Keratinocyte (primary cell): ENCODE data around the gene CD96. TPM values are rescaled to one million over a fixed set of nuclear protein-coding genes. Genes with fewer than 3 reads are reported as not detected.

Experiments used
- DNase-seq: peaks from one replicate; pipeline ENCODE4 v3.0.0-alpha.2; 2011; ENCODE audit warnings: low read depth, missing footprints, low spot score
- FAIRE-seq: peaks from 2 replicates; lab custom pipeline; 2011; peaks lifted over from hg19 to GRCh38; lab: Jason Lieb, UNC
- H2AFZ ChIP-seq: 2 replicates; pipeline ENCODE4 v1.6.0; 2012; ENCODE audit warnings: low read length, control low read depth, inconsistent platforms; ENCODE audit not compliant: control insufficient read depth
- H3K27ac ChIP-seq: 2 replicates; pipeline ENCODE4 v1.5.1; 2011; ENCODE audit warnings: low read length; ENCODE audit not compliant: control insufficient read depth, insufficient read depth
- H3K27me3 ChIP-seq: 3 replicates; pipeline ENCODE4 v1.6.0; 2011; ENCODE audit warnings: low read length; ENCODE audit not compliant: control insufficient read depth, insufficient read depth; ENCODE audit errors: extremely low read depth
- H3K36me3 ChIP-seq, 2 experiments: 2 replicates in 1 of 2; 3 replicates in 1 of 2; pipeline ENCODE4 v1.5.1; 2011; ENCODE audit warnings: low read length in 2 of 2, mild to moderate bottlenecking in 1 of 2; ENCODE audit not compliant: control insufficient read depth in 2 of 2, insufficient read depth in 2 of 2; ENCODE audit errors: extremely low read depth in 1 of 2
- H3K4me1 ChIP-seq: 3 replicates; pipeline ENCODE4 v1.5.1; 2011; ENCODE audit warnings: low read length; ENCODE audit not compliant: control insufficient read depth, insufficient read depth; ENCODE audit errors: extremely low read depth
- H3K4me2 ChIP-seq: 3 replicates; pipeline ENCODE4 v1.6.0; 2011; ENCODE audit warnings: low read depth, low read length; ENCODE audit not compliant: control insufficient read depth, insufficient read depth; ENCODE audit errors: extremely low read depth
- H3K4me3 ChIP-seq, 3 experiments: fragments of 200-600 bp in 1 of 3; sonication (generic) in 1 of 3; 2 replicates in 2 of 3; 3 replicates in 1 of 3; pipeline ENCODE4 v1.5.1; 2011 to 2016; ENCODE audit warnings: low read length in 3 of 3, mild to moderate bottlenecking in 3 of 3, control low read depth in 2 of 3, inconsistent platforms in 1 of 3, low read depth in 1 of 3, mixed read lengths in 1 of 3, mixed run types in 1 of 3, moderate library complexity in 1 of 3; ENCODE audit not compliant: control insufficient read depth in 2 of 3, insufficient read depth in 2 of 3; ENCODE audit errors: extremely low read depth in 1 of 3
- H3K79me2 ChIP-seq: 2 replicates; pipeline ENCODE4 v1.6.0; 2012; ENCODE audit warnings: low read length; ENCODE audit not compliant: control insufficient read depth, insufficient read depth
- H3K9ac ChIP-seq: 3 replicates; pipeline ENCODE4 v1.6.0; 2011; ENCODE audit warnings: low read length; ENCODE audit not compliant: control insufficient read depth, insufficient read depth; ENCODE audit errors: extremely low read depth
- H3K9me1 ChIP-seq: 3 replicates; pipeline ENCODE4 v1.6.0; 2011; ENCODE audit warnings: low read length; ENCODE audit not compliant: control insufficient read depth, insufficient read depth; ENCODE audit errors: extremely low read depth
- H3K9me3 ChIP-seq: 2 replicates; pipeline ENCODE4 v1.5.1; 2012; ENCODE audit warnings: low read depth, low read length; ENCODE audit not compliant: control insufficient read depth
- H4K20me1 ChIP-seq: 3 replicates; pipeline ENCODE4 v1.6.0; 2011; ENCODE audit warnings: low read length; ENCODE audit not compliant: control insufficient read depth, insufficient read depth; ENCODE audit errors: extremely low read depth
- CTCF ChIP-seq, 3 experiments: IDR thresholded peaks in 1 of 3; conservative IDR thresholded peaks in 1 of 3; optimal IDR thresholded peaks in 1 of 3; 2 replicates in 2 of 3; 3 replicates in 1 of 3; pipeline versions ENCODE3 to v1.5.1; 2011; ENCODE audit warnings: low read length in 3 of 3, mild to moderate bottlenecking in 3 of 3, moderate library complexity in 2 of 3, control low read depth in 1 of 3, inconsistent platforms in 1 of 3; ENCODE audit not compliant: insufficient read depth in 2 of 3; ENCODE audit errors: extremely low read depth in 1 of 3
- EZH2 ChIP-seq: IDR thresholded peaks from one replicate; pipeline ENCODE4 v1.6.1; 2012; ENCODE audit warnings: inconsistent platforms, mild to moderate bottlenecking, low read length, moderate library complexity
- dilution Hi-C: fragments of 300-500 bp; cut with MboI; formaldehyde crosslinking; loops from one replicate; pipeline ENCODE4 v1.7.0; 2020; ENCODE audit warnings: low sequenced_read_pairs; ENCODE audit not compliant: extremely low pct_ligation_motif_present
- polyA plus RNA-seq, 5 experiments: library from polyadenylated mRNA; depleted of rRNA in 3 of 5; stranded (reverse) in 3 of 5; stranded (forward) in 1 of 5; unstranded in 1 of 5; fragments of >200 nt; gene quantifications; 1 replicate in 1 of 5; 2 replicates in 3 of 5; 3 replicates in 1 of 5; pipeline versions ENCODE4 v1.2.1 to v1.2.3, GENCODE V29; 2011 to 2012; ENCODE audit warnings: missing spikeins in 2 of 5, low read depth in 1 of 5, low replicate concordance in 1 of 5

CD96 gene
- polyA plus RNA-seq, 1 donor (not counting 4 experiments of a cell fraction or from before 2014, with no cell fraction given), result 0.13 TPM

DNA sequence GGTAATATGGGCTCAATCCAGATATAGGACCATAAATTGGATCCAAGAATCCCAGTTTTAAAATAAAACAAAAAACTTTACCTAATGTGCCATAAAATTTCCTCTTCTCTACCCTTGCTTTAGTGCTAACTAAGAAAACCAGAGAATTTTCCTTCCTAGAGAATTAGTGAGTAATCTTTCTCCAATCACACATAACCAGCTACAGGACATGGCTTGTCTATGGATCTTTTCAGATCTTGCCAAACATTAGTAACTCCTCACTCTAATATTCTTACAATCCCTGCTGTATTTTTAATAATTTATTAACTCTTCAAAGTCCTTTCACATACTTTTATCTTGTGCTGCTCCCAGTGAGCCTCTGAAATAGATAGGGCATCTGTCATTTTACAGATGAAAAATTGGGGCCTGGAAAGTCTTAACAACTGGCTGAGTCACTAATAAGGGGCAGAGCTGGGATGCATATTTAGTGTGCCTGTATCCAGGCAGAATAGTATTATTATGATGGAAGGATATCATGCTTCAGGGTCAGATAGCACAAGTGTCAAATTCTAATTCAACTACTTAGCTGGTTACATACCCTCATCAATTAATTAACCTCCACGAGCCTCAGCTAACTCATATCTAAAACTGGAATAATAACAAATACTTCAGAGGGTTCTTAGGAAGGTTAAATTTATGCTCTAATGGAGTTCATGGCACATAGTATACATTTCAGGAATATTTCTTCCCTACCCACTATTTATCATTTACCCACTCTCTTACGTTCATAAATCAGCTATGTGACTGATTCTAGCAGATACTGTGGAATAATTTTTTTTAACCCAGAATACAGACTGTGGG, 47.5 kb downstream of the CD96 start:
- DNase-seq (no peak), FAIRE-seq (peak; percentile 17)
- H3K79me2 ChIP-seq, result peaks cover 35% of the 10 kb centered on the region
- TF ChIP-seq CTCF (optimal IDR thresholded peaks at IDR 0.05 in 1 of 3, IDR thresholded peaks at IDR 0.05 in 1 of 3, conservative IDR thresholded peaks at IDR 0.05 in 1 of 3; ENCODE audit: extremely low read depth in 1 of 3, insufficient read depth in 2 of 3, low read length in 3 of 3) (no peak), EZH2 (no peak)
- H3K9me3 ChIP-seq, result peaks cover 1% of the 10 kb centered on the region
- peak overlapping the region; percentile 70 for H3K27ac ChIP-seq
- H3K9me1 ChIP-seq, result no peaks in the 10 kb centered on the region
- H2AFZ ChIP-seq, result no peak overlapping the region
- dilution Hi-C loops, result loop anchor here (25.0 kb wide), 1 partner anchor 98 kb away; no protein-coding TSS in a partner anchor
- no peaks in the 10 kb centered on the region for H4K20me1 ChIP-seq
- peak overlapping the region; percentile 83 for H3K4me2 ChIP-seq
- H3K27me3 ChIP-seq, result no peaks in the 10 kb centered on the region
- H3K4me3 ChIP-seq, result peak overlapping the region in 1 of 3 experiments; percentile 36
- H3K4me1 ChIP-seq, result peaks cover 50% of the 10 kb centered on the region
- peak overlapping the region; percentile 24 for H3K9ac ChIP-seq
- H3K36me3 ChIP-seq, result peaks cover 3 to 19% of the 10 kb centered on the region in 2 experiments

- Histone ChIP-seq H3K9me1 (no peaks in the 10 kb centered on the region), H3K27me3 (no peaks in the 10 kb centered on the region), H4K20me1 (no peaks in the 10 kb centered on the region), H3K4me1 (peaks cover 46% of the 10 kb centered on the region), H3K36me3 (peaks cover 3 to 19% of the 10 kb centered on the region in 2 experiments), H3K4me2 (peak overlapping the region; percentile 83), H3K4me3 (peak overlapping the region in 1 of 3 experiments; percentile 36), H3K9ac (peak overlapping the region; percentile 35), H3K79me2 (peaks cover 41% of the 10 kb centered on the region), H2AFZ (no peak overlapping the region), H3K9me3 (peaks cover 1% of the 10 kb centered on the region), H3K27ac (peak overlapping the region; percentile 70)
- dilution Hi-C loops, result loop anchor here (25.0 kb wide), 1 partner anchor 97 kb away; no protein-coding TSS in a partner anchor
- DNase-seq, result no peak
- TF ChIP-seq EZH2 (no peak), CTCF (optimal IDR thresholded peaks at IDR 0.05 in 1 of 3, IDR thresholded peaks at IDR 0.05 in 1 of 3, conservative IDR thresholded peaks at IDR 0.05 in 1 of 3; ENCODE audit: extremely low read depth in 1 of 3, insufficient read depth in 2 of 3, low read length in 3 of 3) (no peak)
- peak; percentile 79 for FAIRE-seq
Measured at GRCh38 chr3:111590143-111590491, 48.1 kb downstream of the CD96 start.
